GM12891 (cell line): ENCODE measurements around the gene WDR1.

Source experiments
- PAX5 ChIP-seq: IDR thresholded peaks from 2 replicates; pipeline ENCODE4 v1.6.1; 2011; ENCODE audit warnings: low read length, moderate library complexity, mild to moderate bottlenecking; ENCODE audit not compliant: insufficient read depth, severe bottlenecking
- POLR2A ChIP-seq: IDR thresholded peaks from 2 replicates; pipeline ENCODE4 v1.6.1; 2011; ENCODE audit warnings: low read depth, low read length, control low read depth
- POLR2AphosphoS5 ChIP-seq: IDR thresholded peaks from 2 replicates; pipeline ENCODE4 v1.6.1; 2011; ENCODE audit warnings: low read depth, low read length, control low read depth
- POU2F2 ChIP-seq: IDR thresholded peaks from 2 replicates; pipeline ENCODE4 v1.6.1; 2011; ENCODE audit warnings: low read depth, mild to moderate bottlenecking, control low read depth, low read length, moderate library complexity
- SPI1 ChIP-seq: IDR thresholded peaks from 2 replicates; pipeline ENCODE4 v1.6.1; 2011; ENCODE audit warnings: low read depth, low read length, control low read depth
- TAF1 ChIP-seq: IDR thresholded peaks from 2 replicates; pipeline ENCODE4 v1.6.1; 2011; ENCODE audit warnings: low read depth, low read length, control low read depth

DNA sequence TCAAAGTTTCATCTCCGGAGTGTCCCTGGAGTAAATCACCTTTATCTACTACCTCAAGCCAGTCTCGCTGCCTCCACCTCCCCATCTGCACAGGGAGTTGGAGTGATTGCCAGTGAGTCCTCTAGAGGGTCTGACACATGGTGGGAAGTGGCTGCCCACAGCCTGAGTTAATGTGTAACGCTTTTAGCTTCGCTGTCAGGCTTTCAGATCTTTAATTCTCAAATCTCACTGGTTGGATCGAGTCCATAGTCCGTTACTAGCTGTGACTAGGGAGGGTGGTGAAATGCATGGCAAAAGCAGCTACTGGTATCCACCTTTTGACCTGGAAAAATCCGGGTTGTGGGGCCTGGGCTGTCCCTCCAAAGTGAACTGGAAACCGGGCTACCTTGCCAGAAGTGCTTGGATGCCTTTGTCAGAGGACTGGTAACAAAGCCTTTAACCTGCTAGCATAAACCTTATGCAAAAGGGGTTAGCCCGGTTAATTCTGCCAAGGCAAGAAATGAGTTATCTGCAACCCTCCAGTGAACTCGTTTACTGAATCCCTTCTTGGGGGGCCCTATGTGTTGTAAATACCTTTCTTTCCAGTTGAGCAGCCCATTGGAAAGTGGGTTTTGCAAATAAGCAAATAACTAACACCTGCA lies 5.1 kb upstream of the WDR1 start:
- TF ChIP-seq POLR2AphosphoS5 (no peak), POU2F2 (no peak), TAF1 (no peak), POLR2A (no peak), PAX5 (no peak), SPI1 (no peak)
